Suprapubic skin (tissue), 3 donors: ENCODE results near the gene ACVR1B.

Source experiments
- CTCF ChIP-seq, 2 donors: fragments of 200-600 bp in 1 of 2; fragments of 450-650 bp in 1 of 2; sonication (generic) in 1 of 2; IDR thresholded peaks; one replicate each; pipeline ENCODE4 v1.5.1; 2016 to 2019; ENCODE audit warnings: antibody characterized with exemption in 2 of 2, mild to moderate bottlenecking in 1 of 2, moderate library complexity in 1 of 2
- POLR2A ChIP-seq, 2 donors: fragments of 450-650 bp; IDR thresholded peaks; one replicate each; pipeline ENCODE4 v1.6.1; 2017; ENCODE audit warnings: antibody characterized with exemption in 2 of 2, mild to moderate bottlenecking in 2 of 2, moderate library complexity in 2 of 2

GRCh38 chr12:51953864-51954263, 2.4 kb downstream of the ACVR1B start:
- TF ChIP-seq CTCF (IDR thresholded peaks at IDR 0.05) (no peak), POLR2A (IDR thresholded peaks at IDR 0.05) (no peak)
